A549 (cell line): Measurements from ENCODE around the gene KCNMB1. TPM values are rescaled to one million over a fixed set of nuclear protein-coding genes. Genes with fewer than 3 reads are reported as not detected.

Experiments used
- ATAC-seq, 2 experiments: fragments of 200-7000 bp in 1 of 2; fragments of >200 bp in 1 of 2; cut with Nextera tagmentation in 1 of 2; cut with Tn5 transposase in 1 of 2; 3 replicates each; pipeline versions ENCODE4 v1.8.0 to v1.9.1; 2018 to 2020; ENCODE audit warnings: mild to moderate bottlenecking in 1 of 2, moderate library complexity in 1 of 2
- CTCF ChIA-PET: fragments of 300-600 bp; sonication (Branson Sonifier 250); formaldehyde crosslinking; extraction: SDS; loops from one replicate; lab custom pipeline; 2021; ENCODE audit warnings: antibody characterized with exemption, inconsistent platforms; lab: Yijun Ruan, JAX
- POLR2A ChIA-PET: fragments of 350-600 bp; formaldehyde crosslinking; extraction: SDS; loops from one replicate; lab custom pipeline; 2021; ENCODE audit warnings: antibody characterized with exemption, inconsistent platforms; lab: Yijun Ruan, JAX
- DNase-seq, 2 experiments: peaks; one replicate each; pipeline versions ENCODE4 v3.0.0 to v3.0.0-alpha.2; 2011 to 2016; ENCODE audit warnings: low read depth in 1 of 2, low spot score in 1 of 2
- FAIRE-seq: peaks from 2 replicates; lab custom pipeline; 2011; peaks lifted over from hg19 to GRCh38; lab: Jason Lieb, UNC
- H3K27ac ChIP-seq, 2 experiments: fragments of >200 bp; sonication (Bioruptor Twin); formaldehyde crosslinking; 3 replicates each; pipeline ENCODE4 v1.5.1; 2016 to 2017
- H3K4me1 ChIP-seq: fragments of >200 bp; sonication (Bioruptor Twin); formaldehyde crosslinking; 3 replicates; pipeline ENCODE4 v1.6.1; 2016
- H3K4me2 ChIP-seq: fragments of >200 bp; sonication (Bioruptor Twin); formaldehyde crosslinking; 3 replicates; pipeline ENCODE4 v1.6.1; 2016
- H3K4me3 ChIP-seq: fragments of >200 bp; sonication (Bioruptor Twin); formaldehyde crosslinking; 3 replicates; pipeline ENCODE4 v1.5.1; 2016
- H3K9me3 ChIP-seq: fragments of >200 bp; sonication (Bioruptor Twin); formaldehyde crosslinking; 3 replicates; pipeline ENCODE4 v1.6.1; 2016
- CEBPB ChIP-seq, 2 experiments: fragments of >200 bp in 1 of 2; sonication (Bioruptor Twin) in 1 of 2; formaldehyde crosslinking in 1 of 2; IDR thresholded peaks; 2 replicates each; pipeline ENCODE4 v1.6.1; 2012 to 2016
- CHD4 ChIP-seq: fragments of 200-600 bp; sonication (generic); IDR thresholded peaks from 2 replicates; pipeline ENCODE4 v1.6.1; 2016; ENCODE audit warnings: antibody characterized with exemption, mild to moderate bottlenecking, borderline replicate concordance
- EP300 ChIP-seq, 2 experiments: fragments of >200 bp; sonication (Bioruptor Twin); formaldehyde crosslinking; IDR thresholded peaks; 2 replicates in 1 of 2; 3 replicates in 1 of 2; pipeline ENCODE4 v1.6.1; 2016 to 2017
- ESRRA ChIP-seq: fragments of 150-350 bp; IDR thresholded peaks from 2 replicates; pipeline ENCODE4 v1.6.1; 2014; ENCODE audit warnings: mild to moderate bottlenecking, low read length, borderline replicate concordance
- FOSL2 ChIP-seq, 2 experiments: fragments of 450-650 bp in 1 of 2; fragments of >200 bp in 1 of 2; sonication (Bioruptor Twin) in 1 of 2; formaldehyde crosslinking; IDR thresholded peaks; 2 replicates each; pipeline versions ENCODE4 v1.5.0 to v1.6.1; 2016 to 2020; ENCODE audit warnings: mild to moderate bottlenecking in 1 of 2, moderate library complexity in 1 of 2
- FOXS1 ChIP-seq: fragments of 250-450 bp; sonication (Bioruptor Pico); IDR thresholded peaks from 2 replicates; pipeline ENCODE4 v1.5.0; 2020; ENCODE audit warnings: mild to moderate bottlenecking, moderate library complexity
- GATA3 ChIP-seq: IDR thresholded peaks from 2 replicates; pipeline ENCODE4 v1.6.1; 2012; ENCODE audit warnings: borderline replicate concordance
- HDAC2 ChIP-seq: fragments of 200-600 bp; sonication (generic); IDR thresholded peaks from 2 replicates; pipeline ENCODE4 v1.6.1; 2016
- HEYL ChIP-seq: fragments of 250-450 bp; sonication (Bioruptor Pico); IDR thresholded peaks from 2 replicates; pipeline ENCODE4 v1.8.0; 2021; ENCODE audit warnings: mild to moderate bottlenecking, moderate library complexity
- HOXB13 ChIP-seq: fragments of 250-450 bp; sonication (Bioruptor Pico); IDR thresholded peaks from 2 replicates; pipeline ENCODE4 v1.5.0; 2020; ENCODE audit warnings: low read depth, mild to moderate bottlenecking, moderate library complexity
- JUNB ChIP-seq: fragments of >200 bp; sonication (Bioruptor Twin); formaldehyde crosslinking; IDR thresholded peaks from 2 replicates; pipeline ENCODE4 v1.6.1; 2016
- MAZ ChIP-seq: fragments of 150-350 bp; IDR thresholded peaks from 2 replicates; pipeline ENCODE4 v1.6.1; 2014; ENCODE audit warnings: antibody characterized with exemption, low read depth, low read length, borderline replicate concordance
- NFE2L2 ChIP-seq: fragments of 150-350 bp; conservative IDR thresholded peaks from 2 replicates; pipeline ENCODE4 v1.6.1; 2014; ENCODE audit warnings: low read length
- NR3C1 ChIP-seq: fragments of >200 bp; sonication (Bioruptor Twin); formaldehyde crosslinking; IDR thresholded peaks from 3 replicates; pipeline ENCODE4 v1.6.1; 2017
- POLR2AphosphoS2 ChIP-seq: conservative IDR thresholded peaks from 2 replicates; pipeline ENCODE4 v1.6.1; 2012; ENCODE audit warnings: low read length, improper control_type of control experiment, inconsistent platforms
- RAD21 ChIP-seq, 2 experiments: fragments of >200 bp in 1 of 2; sonication (Bioruptor Twin) in 1 of 2; formaldehyde crosslinking in 1 of 2; IDR thresholded peaks in 1 of 2; conservative IDR thresholded peaks in 1 of 2; 2 replicates in 1 of 2; 3 replicates in 1 of 2; pipeline ENCODE4 v1.6.1; 2012 to 2018; ENCODE audit warnings: inconsistent platforms in 1 of 2
- RFX5 ChIP-seq: fragments of 450-650 bp; IDR thresholded peaks from 2 replicates; pipeline ENCODE4 v1.7.1; 2014; ENCODE audit warnings: antibody characterized with exemption, mild to moderate bottlenecking, moderate library complexity
- RNF2 ChIP-seq: fragments of 200-600 bp; sonication (generic); IDR thresholded peaks from 2 replicates; pipeline ENCODE4 v1.6.1; 2016; ENCODE audit warnings: low read depth, mild to moderate bottlenecking, antibody characterized with exemption, moderate library complexity, borderline replicate concordance
- SMC3 ChIP-seq: fragments of >200 bp; sonication (Bioruptor Twin); formaldehyde crosslinking; IDR thresholded peaks from 3 replicates; pipeline ENCODE4 v1.6.1; 2018; ENCODE audit warnings: inconsistent platforms
- TFCP2L1 ChIP-seq: fragments of 250-450 bp; sonication (Bioruptor Pico); IDR thresholded peaks from 2 replicates; pipeline ENCODE4 v1.5.0; 2021; ENCODE audit warnings: mild to moderate bottlenecking
- TP53 ChIP-seq: fragments of 250-450 bp; sonication (Bioruptor Pico); IDR thresholded peaks from 2 replicates; pipeline ENCODE4 v1.5.0; 2021; ENCODE audit warnings: mild to moderate bottlenecking, moderate library complexity
- ZC3H11A ChIP-seq: fragments of 450-650 bp; IDR thresholded peaks from 2 replicates; pipeline ENCODE4 v1.6.1; 2014; ENCODE audit warnings: antibody characterized with exemption, mild to moderate bottlenecking
- ZFP36 ChIP-seq: fragments of 450-650 bp; IDR thresholded peaks from 2 replicates; pipeline ENCODE4 v1.6.1; 2014; ENCODE audit warnings: borderline replicate concordance; ENCODE audit not compliant: partially characterized antibody
- ZSCAN20 ChIP-seq: fragments of 250-450 bp; sonication (Bioruptor Pico); IDR thresholded peaks from 2 replicates; pipeline ENCODE4 v1.8.0; 2022; ENCODE audit warnings: mild to moderate bottlenecking, moderate library complexity
- WGBS: methylation state at CpG from one replicate; pipeline ENCODE4 v1.1.6; 2017; ENCODE audit errors: missing lambda C conversion rate; 5-methylcytosine and 5-hydroxymethylcytosine counted together
- polyA plus RNA-seq, 4 experiments: library from polyadenylated mRNA; depleted of rRNA in 3 of 4; stranded (reverse); fragments of >200 nt; fragmentation: RNase III in 1 of 4; extraction: RNeasy Plus Mini Kit Qiagen cat#74134 plus additional on column Dnase treatment in 1 of 4; gene quantifications; 2 replicates in 3 of 4; 3 replicates in 1 of 4; pipeline ENCODE4 v1.2.3, GENCODE V29; 2011 to 2017
- TF ChIP-seq, protein P1 (sequence below): fragments of 250-450 bp; sonication (Bioruptor Pico); IDR thresholded peaks from 2 replicates; pipeline ENCODE4 v1.5.0; 2021; ENCODE audit warnings: mild to moderate bottlenecking, moderate library complexity, borderline replicate concordance
- TF ChIP-seq, protein P2 (sequence below): fragments of 200-600 bp; sonication (generic); IDR thresholded peaks from 2 replicates; pipeline ENCODE4 v1.6.1; 2016; ENCODE audit warnings: antibody characterized with exemption, mild to moderate bottlenecking, moderate library complexity
- TF ChIP-seq, protein P3 (sequence below): fragments of >200 bp; sonication (Bioruptor Twin); formaldehyde crosslinking; IDR thresholded peaks from 2 replicates; pipeline ENCODE4 v1.6.1; 2016

The KCNMB1 gene
- polyA plus RNA-seq, 2 of the 4 experiments (the other 2 are of a cell fraction) = not detected

- H3K4me3 ChIP-seq = no peak overlapping the region
- no peaks in the 10 kb centered on the region; the same call in 2 of the 3 replicates for H3K9me3 ChIP-seq
- TF ChIP-seq HEYL (CRISPR knock-in tag) = no peak
- TF ChIP-seq ESRRA = no peak
- no peak for TF ChIP-seq ZFP36
- TF ChIP-seq TP53 (CRISPR knock-in tag) = no peak
- TF ChIP-seq EP300 (IDR thresholded peaks at IDR 0.05) = no peak
- no peak for TF ChIP-seq SMC3
- TF ChIP-seq TFCP2L1 = no peak
- TF ChIP-seq JUNB = no peak
- no peak for TF ChIP-seq CHD4
- no peak for TF ChIP-seq RAD21 (conservative IDR thresholded peaks at IDR 0.05 in 1 of 2, IDR thresholded peaks at IDR 0.05 in 1 of 2)
- TF ChIP-seq RFX5 = no peak
- ChIA-PET POLR2A (no interaction called here), CTCF (no interaction called here)
- no peaks in the 10 kb centered on the region for H3K4me1 ChIP-seq
- DNase-seq = no peak
- ATAC-seq = no peak
- no peak overlapping the region for H3K4me2 ChIP-seq
- FAIRE-seq = no peak
- WGBS = 36% methylated on average over 4 of the region's 4 CpGs
- H3K27ac ChIP-seq = no peak overlapping the region
These were observed 50.9 kb downstream of the KCNMB1 start for GRCh38 chr5:170338291-170338690.

DNA sequence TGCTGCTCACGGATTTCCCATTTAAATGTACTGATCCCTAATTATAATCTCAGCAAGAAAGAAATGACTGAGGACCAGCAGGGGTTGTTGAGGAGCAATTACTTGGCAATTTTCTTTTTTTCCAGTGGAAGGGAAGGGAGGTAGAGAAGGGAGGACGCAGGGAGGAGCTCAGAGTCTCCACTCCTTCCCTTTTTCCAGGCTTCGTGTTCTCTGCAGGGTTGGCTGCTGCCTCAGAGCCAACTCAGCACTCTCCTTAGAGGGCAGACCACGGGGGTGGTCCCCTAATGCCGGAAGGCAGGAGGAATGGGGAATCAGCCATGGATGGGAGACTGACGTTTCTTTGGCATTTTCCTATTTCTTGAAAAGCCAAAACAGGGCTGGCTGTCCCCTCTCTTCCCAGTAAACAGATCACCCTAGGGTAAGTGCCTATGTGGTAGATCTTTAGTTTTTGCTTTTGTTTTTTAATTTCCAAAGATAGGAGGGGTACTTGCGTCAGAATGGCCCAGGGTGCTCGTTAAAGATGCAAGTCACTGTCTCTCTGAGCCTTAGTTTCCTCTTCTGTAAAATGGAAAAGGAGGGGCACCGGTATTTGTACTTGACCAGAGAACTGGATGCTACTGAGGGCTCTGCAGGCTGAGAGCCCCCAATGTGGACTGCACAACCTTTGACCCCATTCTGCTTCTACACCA is 52.0 kb downstream of the KCNMB1 start:
- no peak for ATAC-seq
- H3K27ac ChIP-seq = no peak overlapping the region
- no peak for FAIRE-seq
- H3K4me3 ChIP-seq = no peak overlapping the region
- 47% methylated on average over 9 of the region's 9 CpGs for WGBS
- DNase-seq = no peak
- TF ChIP-seq RNF2 = no peak
- TF ChIP-seq HOXB13 = no peak
- no peak for TF ChIP-seq JUNB
- no peak for TF ChIP-seq HEYL (CRISPR knock-in tag)
- TF ChIP-seq EP300 (IDR thresholded peaks at IDR 0.05) = no peak
- TF ChIP-seq ZC3H11A = no peak
- no peak for TF ChIP-seq ZSCAN20 (CRISPR knock-in tag)
- no peak for TF ChIP-seq POLR2AphosphoS2
- TF ChIP-seq, protein P1, sequence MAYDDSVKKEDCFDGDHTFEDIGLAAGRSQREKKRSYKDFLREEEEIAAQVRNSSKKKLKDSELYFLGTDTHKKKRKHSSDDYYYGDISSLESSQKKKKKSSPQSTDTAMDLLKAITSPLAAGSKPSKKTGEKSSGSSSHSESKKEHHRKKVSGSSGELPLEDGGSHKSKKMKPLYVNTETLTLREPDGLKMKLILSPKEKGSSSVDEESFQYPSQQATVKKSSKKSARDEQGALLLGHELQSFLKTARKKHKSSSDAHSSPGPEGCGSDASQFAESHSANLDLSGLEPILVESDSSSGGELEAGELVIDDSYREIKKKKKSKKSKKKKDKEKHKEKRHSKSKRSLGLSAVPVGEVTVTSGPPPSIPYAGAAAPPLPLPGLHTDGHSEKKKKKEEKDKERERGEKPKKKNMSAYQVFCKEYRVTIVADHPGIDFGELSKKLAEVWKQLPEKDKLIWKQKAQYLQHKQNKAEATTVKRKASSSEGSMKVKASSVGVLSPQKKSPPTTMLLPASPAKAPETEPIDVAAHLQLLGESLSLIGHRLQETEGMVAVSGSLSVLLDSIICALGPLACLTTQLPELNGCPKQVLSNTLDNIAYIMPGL (CRISPR knock-in tag) = no peak
- no peak for TF ChIP-seq MAZ
- no peak for TF ChIP-seq FOSL2 (IDR thresholded peaks at IDR 0.05)
- no peak for TF ChIP-seq FOSL2 (CRISPR knock-in tag; IDR thresholded peaks at IDR 0.05)
- TF ChIP-seq GATA3 = no peak
- TF ChIP-seq FOXS1 (CRISPR knock-in tag) = no peak
- no peak for TF ChIP-seq NR3C1
- no peaks in the 10 kb centered on the region; the same call in 2 of the 3 replicates for H3K9me3 ChIP-seq
- no peak overlapping the region for H3K4me2 ChIP-seq
- ChIA-PET POLR2A (no interaction called here), CTCF (no interaction called here)
- no peaks in the 10 kb centered on the region for H3K4me1 ChIP-seq

GRCh38 chr5:170336065-170336464 is 53.1 kb downstream of the KCNMB1 start:
- ChIA-PET POLR2A (no interaction called here), CTCF (no interaction called here)
- H3K4me2 ChIP-seq = no peak overlapping the region
- H3K9me3 ChIP-seq = no peaks in the 10 kb centered on the region; the same call in 2 of the 3 replicates
- ATAC-seq (no peak), DNase-seq (no peak), FAIRE-seq (no peak)
- no peak for TF ChIP-seq CEBPB (IDR thresholded peaks at IDR 0.05)
- no peak for TF ChIP-seq FOSL2 (IDR thresholded peaks at IDR 0.05)
- TF ChIP-seq FOSL2 (CRISPR knock-in tag; IDR thresholded peaks at IDR 0.05) = no peak
- TF ChIP-seq, protein P2, sequence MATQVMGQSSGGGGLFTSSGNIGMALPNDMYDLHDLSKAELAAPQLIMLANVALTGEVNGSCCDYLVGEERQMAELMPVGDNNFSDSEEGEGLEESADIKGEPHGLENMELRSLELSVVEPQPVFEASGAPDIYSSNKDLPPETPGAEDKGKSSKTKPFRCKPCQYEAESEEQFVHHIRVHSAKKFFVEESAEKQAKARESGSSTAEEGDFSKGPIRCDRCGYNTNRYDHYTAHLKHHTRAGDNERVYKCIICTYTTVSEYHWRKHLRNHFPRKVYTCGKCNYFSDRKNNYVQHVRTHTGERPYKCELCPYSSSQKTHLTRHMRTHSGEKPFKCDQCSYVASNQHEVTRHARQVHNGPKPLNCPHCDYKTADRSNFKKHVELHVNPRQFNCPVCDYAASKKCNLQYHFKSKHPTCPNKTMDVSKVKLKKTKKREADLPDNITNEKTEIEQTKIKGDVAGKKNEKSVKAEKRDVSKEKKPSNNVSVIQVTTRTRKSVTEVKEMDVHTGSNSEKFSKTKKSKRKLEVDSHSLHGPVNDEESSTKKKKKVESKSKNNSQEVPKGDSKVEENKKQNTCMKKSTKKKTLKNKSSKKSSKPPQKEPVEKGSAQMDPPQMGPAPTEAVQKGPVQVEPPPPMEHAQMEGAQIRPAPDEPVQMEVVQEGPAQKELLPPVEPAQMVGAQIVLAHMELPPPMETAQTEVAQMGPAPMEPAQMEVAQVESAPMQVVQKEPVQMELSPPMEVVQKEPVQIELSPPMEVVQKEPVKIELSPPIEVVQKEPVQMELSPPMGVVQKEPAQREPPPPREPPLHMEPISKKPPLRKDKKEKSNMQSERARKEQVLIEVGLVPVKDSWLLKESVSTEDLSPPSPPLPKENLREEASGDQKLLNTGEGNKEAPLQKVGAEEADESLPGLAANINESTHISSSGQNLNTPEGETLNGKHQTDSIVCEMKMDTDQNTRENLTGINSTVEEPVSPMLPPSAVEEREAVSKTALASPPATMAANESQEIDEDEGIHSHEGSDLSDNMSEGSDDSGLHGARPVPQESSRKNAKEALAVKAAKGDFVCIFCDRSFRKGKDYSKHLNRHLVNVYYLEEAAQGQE = no peak
- TF ChIP-seq HDAC2 = no peak
- no peak for TF ChIP-seq NFE2L2
- TF ChIP-seq, protein P3, sequence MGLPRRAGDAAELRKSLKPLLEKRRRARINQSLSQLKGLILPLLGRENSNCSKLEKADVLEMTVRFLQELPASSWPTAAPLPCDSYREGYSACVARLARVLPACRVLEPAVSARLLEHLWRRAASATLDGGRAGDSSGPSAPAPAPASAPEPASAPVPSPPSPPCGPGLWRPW = no peak
- no peak for TF ChIP-seq ZC3H11A
- no peak for TF ChIP-seq TP53 (CRISPR knock-in tag)
- no peak overlapping the region for H3K4me3 ChIP-seq
- no peak overlapping the region for H3K27ac ChIP-seq
- H3K4me1 ChIP-seq = 0 out of 3 replicates have a peak, but pooled peaks cover 4% of the 10 kb centered on the region
- WGBS = 74% methylated on average over 6 of the region's 6 CpGs
